ENCODE data around the gene UBE2E1.

UBE2E1 gene

GRCh38 chr3:23805633-23806533 is at the start of gene UBE2E1:
TSS of gene UBE2E1 (plus strand) at chr3:23805955. CDS start at chr3:23807270, 1,315 bp downstream.
- no peak for DNase-seq (ENCODE audit: low read depth)

GRCh38 chr3:23756206-23756840 is 49.4 kb upstream of the UBE2E1 start:
- DNase-seq (ENCODE audit: low read depth), result no peak

GRCh38 chr3:23758253-23758838 is 47.4 kb upstream of the UBE2E1 start:
- DNase-seq (ENCODE audit: low read depth), result no peak

- DNase-seq (ENCODE audit: low read depth), result no peak
Measured at GRCh38 chr3:23760325-23760724, 45.4 kb upstream of the UBE2E1 start.

- no peak for DNase-seq (ENCODE audit: low read depth)
Measured at GRCh38 chr3:23760871-23761373, 44.8 kb upstream of the UBE2E1 start.

- no peak for DNase-seq (ENCODE audit: low read depth)
Measured at GRCh38 chr3:23761440-23761896, 44.3 kb upstream of the UBE2E1 start.

- DNase-seq (ENCODE audit: low read depth), result no peak
Measured at GRCh38 chr3:23762214-23762613, 43.5 kb upstream of the UBE2E1 start.

- DNase-seq (ENCODE audit: low read depth), result no peak
Measured at GRCh38 chr3:23762759-23763477, 42.8 kb upstream of the UBE2E1 start.

- no peak for DNase-seq (ENCODE audit: low read depth)
Measured at GRCh38 chr3:23764407-23764806, 41.3 kb upstream of the UBE2E1 start.

GRCh38 chr3:23767546-23767945 is 38.2 kb upstream of the UBE2E1 start:
- no peak for DNase-seq (ENCODE audit: low read depth)

- no peak for DNase-seq (ENCODE audit: low read depth)
Measured at GRCh38 chr3:23775254-23775909, 30.4 kb upstream of the UBE2E1 start.

- DNase-seq (ENCODE audit: low read depth), result no peak
Measured at GRCh38 chr3:23776352-23776891, 29.3 kb upstream of the UBE2E1 start.

GRCh38 chr3:23778446-23778845 is 27.3 kb upstream of the UBE2E1 start:
- no peak for DNase-seq (ENCODE audit: low read depth)

GRCh38 chr3:23779841-23780240 is 25.9 kb upstream of the UBE2E1 start:
- no peak for DNase-seq (ENCODE audit: low read depth)

GRCh38 chr3:23781051-23781450 is 24.7 kb upstream of the UBE2E1 start:
- DNase-seq (ENCODE audit: low read depth), result no peak

GRCh38 chr3:23781871-23782270 is 23.9 kb upstream of the UBE2E1 start:
- no peak for DNase-seq (ENCODE audit: low read depth)

- DNase-seq (ENCODE audit: low read depth), result no peak
Measured at GRCh38 chr3:23785097-23785645, 20.6 kb upstream of the UBE2E1 start.

- DNase-seq (ENCODE audit: low read depth), result no peak
Measured at GRCh38 chr3:23785882-23786281, 19.9 kb upstream of the UBE2E1 start.

GRCh38 chr3:23791678-23792077 is 14.1 kb upstream of the UBE2E1 start:
- no peak for DNase-seq (ENCODE audit: low read depth)

GRCh38 chr3:23793528-23794134 is 12.1 kb upstream of the UBE2E1 start:
- DNase-seq (ENCODE audit: low read depth), result no peak
